GM21717 (cell line): ENCODE results near the gene KRT1.
"Not testable (repeated sequence)": the region's sequence is repeated elsewhere in the genome, so short reads cannot be mapped to it uniquely, and the experiment has no call there.

Experiments used
- ATAC-seq: cut with Tn5 transposase; IDR thresholded peaks from one replicate; pipeline ENCODE4 v1.9.1; 2021; ENCODE audit warnings: mild to moderate bottlenecking, moderate library complexity; ENCODE audit not compliant: unreplicated experiment

Gene KRT1

GRCh38 chr12:52680363-52680762 is at the start of gene KRT1:
KRT1 (minus strand) TSS chr12:52680407; CDS start chr12:52680348, 59 bp downstream.
- no peak for ATAC-seq

DNA sequence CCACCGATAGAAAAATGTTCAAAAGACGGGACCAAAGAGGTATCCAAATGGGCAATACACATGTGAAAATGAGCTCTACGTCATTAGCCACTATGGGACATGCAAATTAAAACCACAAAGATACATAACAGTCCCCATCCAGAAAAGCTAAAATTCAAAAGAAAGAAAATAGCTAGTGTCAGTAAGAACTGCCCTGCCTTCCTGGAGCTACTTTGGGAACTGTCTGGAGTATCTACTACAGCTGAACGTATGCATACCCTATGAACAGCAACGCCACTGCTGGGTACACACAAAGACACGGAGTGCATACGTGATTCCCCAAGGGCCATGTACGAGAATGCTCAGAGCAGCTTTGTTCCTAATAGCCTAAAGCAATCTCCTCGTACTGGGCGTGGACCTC is 48.9 kb upstream of the KRT1 start:
- no peak for ATAC-seq

GRCh38 chr12:52728374-52728773 is 48.2 kb upstream of the KRT1 start:
- no peak for ATAC-seq

GRCh38 chr12:52727037-52727436 is 46.8 kb upstream of the KRT1 start:
- no peak for ATAC-seq

DNA sequence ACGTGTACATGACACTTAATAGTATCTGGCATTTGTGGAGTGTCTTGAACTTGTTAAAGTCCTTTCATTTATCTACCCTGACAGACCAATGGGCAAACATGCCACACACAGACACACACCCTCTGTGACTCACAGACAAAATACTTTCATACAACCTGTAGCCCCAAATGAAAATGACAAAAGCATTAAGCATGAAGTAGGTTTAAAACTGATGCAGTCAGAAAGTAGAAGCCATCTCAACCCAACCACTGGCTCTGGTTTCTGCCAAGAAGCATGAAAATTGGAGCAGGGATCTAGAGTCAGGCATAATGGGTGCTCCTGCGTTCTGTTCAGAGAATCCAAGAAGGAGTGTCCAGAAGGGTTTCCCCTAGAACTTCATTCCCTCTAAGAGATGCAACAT is 46.2 kb upstream of the KRT1 start:
- ATAC-seq = no peak

DNA sequence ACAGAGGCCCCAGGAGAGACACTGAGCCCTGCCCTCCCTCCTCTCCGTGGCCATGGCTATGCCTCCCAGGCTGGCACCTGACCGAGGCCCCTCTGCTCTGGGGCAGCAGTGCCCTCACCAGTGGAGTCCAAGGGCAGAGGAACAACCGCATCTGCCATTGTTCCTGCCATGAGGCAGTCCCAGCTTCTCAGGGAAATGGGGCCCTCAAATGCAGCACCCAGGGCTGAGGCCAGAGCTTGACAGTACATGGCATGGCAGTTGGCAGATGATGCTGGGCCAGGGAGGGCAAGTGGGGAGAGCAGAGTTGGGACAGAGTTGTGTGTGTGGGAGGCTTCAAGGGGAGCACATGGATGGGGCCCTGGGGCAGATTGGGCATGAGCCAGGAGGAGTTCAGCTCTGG is 44.2 kb upstream of the KRT1 start:
- ATAC-seq = no peak

DNA sequence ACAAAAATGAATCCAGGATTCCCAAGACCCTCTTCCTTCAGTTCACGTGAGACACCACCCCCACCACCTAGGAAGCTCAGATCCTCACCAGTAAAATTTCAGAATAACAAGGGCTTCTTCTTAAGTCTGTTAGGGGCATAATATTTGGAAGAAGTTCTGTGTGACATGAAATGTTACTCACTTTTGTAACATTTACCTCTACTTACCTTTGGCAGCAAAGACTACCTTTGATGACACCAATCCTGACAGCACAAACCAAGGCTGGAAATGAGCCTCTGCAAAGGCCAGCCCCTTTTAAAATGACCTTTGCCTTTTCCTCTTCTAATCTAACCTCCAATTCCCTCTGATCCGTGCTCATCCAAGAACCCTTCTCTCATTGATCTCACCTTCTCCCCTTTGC is 42.5 kb upstream of the KRT1 start:
- ATAC-seq = no peak

DNA sequence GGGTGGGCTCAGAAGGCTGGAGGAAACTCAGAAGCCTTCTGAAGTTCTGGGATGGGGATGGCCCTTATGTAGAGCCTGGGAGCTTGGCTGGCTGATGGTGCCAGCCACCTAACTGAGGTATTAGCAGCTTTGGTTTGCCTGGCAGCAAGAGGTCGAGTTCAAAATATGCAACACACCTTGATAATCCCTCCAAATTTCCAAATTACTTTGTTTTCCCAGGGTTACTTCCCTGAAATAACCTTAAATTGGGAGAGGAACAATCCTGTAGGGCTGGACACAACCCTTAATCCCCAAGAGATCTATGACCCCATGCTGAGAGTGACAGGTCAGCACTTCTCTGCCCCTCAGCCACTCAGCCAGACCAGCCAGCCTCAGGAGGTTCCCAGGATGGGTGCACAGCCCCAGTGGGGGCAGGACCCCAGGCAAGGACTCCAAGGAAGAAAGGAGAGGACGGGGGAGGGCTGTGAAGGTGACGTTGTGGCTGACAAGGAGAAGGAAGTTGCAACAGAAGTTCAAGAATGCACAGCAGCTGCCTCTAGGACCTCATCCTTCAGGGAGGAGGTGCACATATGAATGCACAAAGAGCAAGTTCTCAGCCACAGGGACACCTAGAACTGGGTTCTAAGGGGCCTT is 41.7 kb upstream of the KRT1 start:
- ATAC-seq = no peak

DNA sequence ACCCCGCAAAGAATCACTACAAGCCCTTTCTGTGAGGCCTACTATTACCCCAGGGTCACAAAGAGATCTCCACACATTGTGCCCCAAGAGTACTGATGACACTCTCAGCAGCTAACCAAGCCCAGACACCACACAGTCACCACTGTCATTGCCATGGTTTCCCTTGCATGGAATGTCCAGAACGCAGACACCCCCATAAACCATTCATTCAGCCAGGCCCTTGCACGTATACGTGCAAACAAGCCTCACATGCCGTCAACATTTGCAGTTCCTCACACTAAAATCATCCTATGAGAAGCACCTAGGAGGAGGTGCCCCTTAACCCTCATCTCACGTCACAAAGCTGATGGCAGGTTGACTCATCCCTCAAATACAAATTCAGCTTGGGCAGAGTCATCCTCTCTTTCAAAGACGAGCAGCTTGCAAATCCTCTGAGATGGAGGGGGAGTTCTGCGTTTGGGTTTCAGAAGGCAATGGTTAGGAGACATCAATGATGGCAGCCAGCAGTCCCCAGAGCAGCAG is 40.2 kb upstream of the KRT1 start:
- no peak for ATAC-seq

GRCh38 chr12:52716061-52716460 is 35.9 kb upstream of the KRT1 start:
- ATAC-seq = no peak

- no peak for ATAC-seq
Measured at GRCh38 chr12:52715416-52715815, 35.2 kb upstream of the KRT1 start.

DNA sequence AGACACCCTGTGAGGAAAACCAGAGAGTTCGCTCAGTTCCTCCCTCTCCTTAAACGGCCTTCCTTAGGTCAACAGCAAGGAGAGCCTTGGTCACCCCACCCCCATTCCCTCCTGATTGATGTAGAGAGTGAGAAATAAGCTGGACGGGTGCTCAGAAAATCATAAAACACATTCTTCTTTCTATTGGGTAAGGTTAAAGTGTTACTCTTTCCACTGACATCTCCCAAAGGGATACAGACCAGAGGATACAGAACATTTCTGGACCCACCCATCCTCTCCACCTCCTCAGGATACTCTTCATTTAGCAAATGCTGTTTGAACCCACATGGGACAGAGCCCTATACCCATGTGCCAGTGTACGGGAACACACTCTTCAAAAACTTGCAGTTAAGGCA is 34.7 kb upstream of the KRT1 start:
- no peak for ATAC-seq

DNA sequence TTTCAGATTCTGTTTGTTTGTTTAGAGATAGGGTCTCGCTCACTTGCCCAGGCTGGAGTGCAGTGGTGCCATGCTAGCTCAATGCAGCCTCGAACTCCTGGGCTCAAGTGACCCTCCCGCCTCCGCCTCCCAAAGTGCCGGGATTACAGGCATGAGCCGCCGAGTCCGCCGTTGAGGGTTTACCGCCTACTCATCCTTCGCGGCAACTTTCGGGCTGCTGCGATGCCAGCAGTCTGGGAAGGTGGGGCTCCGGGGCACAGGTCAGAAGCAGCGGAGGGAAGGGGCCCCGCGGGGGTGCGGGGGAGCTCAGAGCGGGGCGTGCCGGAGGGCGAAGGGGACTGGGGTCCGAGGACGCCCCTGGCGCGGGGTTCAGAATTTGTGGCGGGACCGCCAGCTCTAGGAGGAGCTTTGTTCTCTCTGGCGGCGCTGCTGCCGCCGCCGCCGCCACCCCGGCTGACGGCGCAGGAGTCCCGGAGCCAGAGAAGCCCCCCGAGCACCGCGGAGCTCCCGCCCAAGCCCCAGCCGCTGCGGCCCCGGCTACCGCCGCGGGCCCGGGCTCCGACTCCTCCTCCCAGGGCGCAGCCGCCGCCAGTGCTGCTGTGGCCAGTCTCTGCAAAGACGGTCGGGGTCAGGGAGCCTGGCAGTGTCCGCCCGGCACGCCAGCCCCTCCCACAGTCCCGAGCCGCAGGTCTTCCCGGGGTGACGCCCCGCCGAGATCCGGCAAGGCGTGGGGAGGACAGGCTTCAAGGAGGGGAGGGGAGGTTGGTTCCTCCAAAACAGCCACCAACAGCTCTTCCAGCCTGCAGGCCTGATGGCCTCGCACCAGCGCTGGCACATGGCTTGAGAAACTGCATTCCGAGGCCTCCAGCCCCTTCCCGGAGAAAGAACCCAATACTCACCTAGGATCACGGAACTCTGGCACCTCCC is 34.0 kb upstream of the KRT1 start:
- no peak for ATAC-seq

DNA sequence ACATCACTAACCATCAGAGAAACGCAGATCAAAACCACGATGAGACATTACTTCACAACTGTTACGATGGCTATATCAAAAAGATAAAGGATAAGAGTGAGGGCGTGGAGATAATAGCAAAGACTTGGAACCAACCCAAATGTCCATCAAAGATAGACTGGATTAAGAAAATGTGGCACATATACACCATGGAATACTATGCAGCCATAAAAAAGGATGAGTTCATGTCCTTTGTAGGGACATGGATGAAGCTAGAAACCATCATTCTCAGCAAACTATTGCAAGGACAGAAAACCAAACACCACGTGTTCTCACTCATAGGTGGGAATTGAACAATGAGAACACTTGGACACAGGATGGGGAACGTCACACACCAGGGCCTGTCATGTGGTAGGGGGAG is 31.9 kb upstream of the KRT1 start:
- ATAC-seq = not testable (repeated sequence)

DNA sequence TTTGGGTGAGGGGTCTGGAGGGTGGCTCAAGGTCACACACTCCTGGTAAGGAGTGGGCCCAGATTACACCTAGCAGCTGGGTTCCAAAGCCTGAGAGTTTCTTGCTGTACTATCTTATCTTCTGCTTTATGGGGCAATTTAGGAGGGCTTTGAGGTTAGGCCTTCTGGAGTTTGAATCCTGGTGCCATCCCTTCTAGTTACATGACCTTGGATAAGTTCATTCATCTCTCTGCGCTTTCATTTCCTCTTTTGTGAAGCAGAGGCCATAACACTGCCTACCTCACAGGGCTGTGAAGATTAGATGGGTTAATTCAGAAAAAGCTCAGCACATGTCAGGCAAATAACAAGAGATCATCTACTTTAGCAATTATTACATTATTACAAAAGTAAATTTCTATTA is 30.5 kb upstream of the KRT1 start:
- ATAC-seq = no peak

- no peak for ATAC-seq
Measured at GRCh38 chr12:52708010-52708409, 27.8 kb upstream of the KRT1 start.

DNA sequence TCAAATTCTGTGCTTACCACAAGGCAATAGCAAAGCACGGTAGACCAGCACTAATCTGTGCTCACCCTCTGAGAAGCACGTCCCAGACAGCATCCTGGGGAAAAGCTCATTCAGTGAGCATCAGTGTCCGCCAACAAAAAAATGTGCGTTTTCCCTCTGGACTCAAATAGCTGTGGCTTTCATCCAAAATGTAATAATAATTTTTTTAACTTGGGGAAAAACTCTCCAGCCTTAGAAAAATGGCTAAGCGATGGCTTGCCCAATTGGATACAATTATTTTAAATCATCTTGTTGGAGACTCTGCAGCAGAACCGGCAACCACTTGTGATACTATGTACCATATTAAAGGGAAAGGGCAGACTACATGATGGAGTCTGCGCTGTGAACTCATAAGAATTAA is 24.3 kb upstream of the KRT1 start:
- ATAC-seq = no peak

- ATAC-seq = no peak
Measured at GRCh38 chr12:52703878-52704277, 23.7 kb upstream of the KRT1 start.

DNA sequence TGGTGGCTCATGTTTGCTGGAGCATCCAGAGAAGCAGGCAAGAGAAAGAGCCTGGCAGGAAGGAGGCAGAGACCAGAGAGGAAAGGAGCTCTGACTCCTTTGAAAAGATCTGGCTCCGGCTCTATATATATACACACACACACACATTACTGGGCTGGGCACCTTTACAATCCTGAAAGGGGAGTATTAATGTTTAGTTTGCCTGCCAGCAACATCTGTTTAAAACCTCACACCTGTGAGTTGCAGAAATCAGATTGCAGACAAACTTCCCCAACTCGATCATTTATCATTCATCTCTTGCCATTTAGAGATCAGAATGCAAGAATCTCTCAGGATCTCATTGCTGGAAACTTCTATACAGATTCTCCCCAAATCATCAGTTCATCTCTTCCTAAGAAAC is 23.2 kb upstream of the KRT1 start, which contains the start of gene KRT77:
TSS of gene KRT77 (minus strand) at position 101 of the 400 bp plus-strand sequence. CDS start at position 11, 90 bp downstream.
- no peak for ATAC-seq

DNA sequence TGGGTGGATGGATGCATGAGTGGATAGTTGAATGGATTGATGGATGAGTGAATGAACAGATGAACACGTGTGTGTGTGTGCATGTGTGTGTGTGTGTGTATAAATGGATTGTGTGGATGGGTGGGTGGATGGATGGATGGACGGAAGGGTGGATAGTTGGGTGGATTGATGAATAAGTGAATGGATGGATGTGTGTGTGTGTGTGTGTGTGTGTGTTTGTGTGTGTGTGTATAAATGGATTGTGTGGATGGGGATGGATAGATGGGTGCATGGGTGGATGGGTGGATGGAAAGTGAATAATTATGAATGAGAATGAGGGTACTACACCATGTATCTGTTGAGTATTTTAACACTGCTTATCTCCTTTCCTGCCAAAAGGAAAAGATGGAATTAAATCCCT is 22.1 kb upstream of the KRT1 start:
- ATAC-seq = no peak

DNA sequence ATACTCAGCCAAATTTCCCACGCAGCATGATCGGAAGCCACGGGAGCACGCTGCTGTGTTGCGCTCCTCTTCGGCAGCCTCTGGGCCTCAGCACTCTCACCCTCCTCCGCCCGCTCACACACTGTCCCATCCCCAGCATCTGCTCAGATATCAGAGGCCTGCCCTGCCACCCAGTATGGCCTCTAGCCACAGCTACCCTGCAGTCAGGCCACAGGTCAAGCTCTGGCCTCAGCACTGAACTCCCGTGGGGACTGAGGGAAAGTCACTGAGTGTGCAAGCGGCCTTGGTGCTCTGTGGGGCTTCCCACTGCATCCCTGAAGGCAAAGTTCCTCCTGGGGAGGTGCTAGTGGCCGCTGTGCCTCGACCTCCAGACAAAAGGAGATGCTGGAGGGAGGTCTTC is 21.1 kb upstream of the KRT1 start:
- ATAC-seq = no peak

GRCh38 chr12:52699960-52700359 is 19.8 kb upstream of the KRT1 start:
- no peak for ATAC-seq
